GM11168 (cell line): ENCODE measurements around the gene ASXL3.

Experiments used
- in situ Hi-C: fragments of 300-500 bp; cut with MboI; formaldehyde crosslinking; loops from one replicate; pipeline ENCODE4 v1.12.0; 2022; ENCODE audit warnings: low sequenced_read_pairs; ENCODE audit not compliant: unreplicated experiment

ASXL3 gene

DNA sequence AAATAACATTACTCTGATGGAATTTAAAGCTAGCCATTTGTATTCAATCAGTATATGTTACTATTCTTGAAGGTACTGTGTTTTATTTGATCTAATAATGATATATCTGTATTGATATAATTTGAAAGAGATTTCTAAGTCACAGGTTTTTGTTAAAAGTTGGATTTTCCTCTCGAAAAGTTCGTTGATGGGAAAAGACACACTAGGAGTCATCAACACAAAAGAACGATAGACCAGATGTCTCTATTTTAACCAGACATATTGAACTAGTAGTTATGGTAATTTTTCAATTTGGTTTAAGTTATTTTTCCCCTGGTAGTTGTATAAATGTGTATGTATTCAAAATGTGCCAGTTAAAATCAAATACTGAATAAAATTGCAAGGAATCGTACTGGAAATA lies 2.5 kb downstream of the ASXL3 start:
- in situ Hi-C loops: no loop called here

DNA sequence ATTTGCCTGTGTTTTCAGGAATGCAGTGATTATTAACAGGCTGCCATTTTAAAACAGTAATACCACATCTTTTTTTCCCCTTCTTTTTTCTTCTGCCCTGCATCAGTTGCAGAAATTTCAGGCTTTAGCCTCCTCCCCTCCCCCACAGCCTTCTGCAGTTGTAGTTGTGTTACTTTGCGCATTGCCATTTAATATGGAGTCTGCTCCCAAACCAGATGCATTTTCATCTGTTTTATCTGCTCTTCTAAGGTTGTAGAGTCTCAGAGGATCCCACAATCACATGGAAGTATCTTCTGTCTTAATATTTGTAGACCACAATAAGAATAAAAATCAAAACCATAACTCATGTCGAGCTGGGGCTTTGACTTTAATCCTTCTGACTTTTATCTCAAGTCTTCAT lies 3.8 kb downstream of the ASXL3 start:
- in situ Hi-C loops: no loop called here

DNA sequence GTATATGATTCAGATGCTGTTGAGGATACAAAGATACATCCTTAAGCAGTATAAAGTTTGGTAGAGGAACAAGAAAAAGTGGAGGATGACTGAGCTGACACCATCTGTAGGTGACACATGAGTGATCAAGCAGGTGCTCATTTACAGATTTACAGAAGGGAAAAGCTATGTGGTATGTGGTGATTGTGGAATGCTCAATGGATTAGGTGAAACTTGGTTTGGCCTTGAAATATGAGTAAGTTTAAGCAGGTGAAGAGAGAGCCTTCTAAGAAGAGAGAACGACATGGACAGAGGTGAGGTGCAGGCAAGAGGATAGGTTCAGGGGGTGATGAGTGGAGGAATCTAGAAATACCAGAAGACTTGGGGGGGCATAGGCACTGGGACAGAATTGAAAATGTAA lies 5.9 kb downstream of the ASXL3 start:
- in situ Hi-C loops: no loop called here

DNA sequence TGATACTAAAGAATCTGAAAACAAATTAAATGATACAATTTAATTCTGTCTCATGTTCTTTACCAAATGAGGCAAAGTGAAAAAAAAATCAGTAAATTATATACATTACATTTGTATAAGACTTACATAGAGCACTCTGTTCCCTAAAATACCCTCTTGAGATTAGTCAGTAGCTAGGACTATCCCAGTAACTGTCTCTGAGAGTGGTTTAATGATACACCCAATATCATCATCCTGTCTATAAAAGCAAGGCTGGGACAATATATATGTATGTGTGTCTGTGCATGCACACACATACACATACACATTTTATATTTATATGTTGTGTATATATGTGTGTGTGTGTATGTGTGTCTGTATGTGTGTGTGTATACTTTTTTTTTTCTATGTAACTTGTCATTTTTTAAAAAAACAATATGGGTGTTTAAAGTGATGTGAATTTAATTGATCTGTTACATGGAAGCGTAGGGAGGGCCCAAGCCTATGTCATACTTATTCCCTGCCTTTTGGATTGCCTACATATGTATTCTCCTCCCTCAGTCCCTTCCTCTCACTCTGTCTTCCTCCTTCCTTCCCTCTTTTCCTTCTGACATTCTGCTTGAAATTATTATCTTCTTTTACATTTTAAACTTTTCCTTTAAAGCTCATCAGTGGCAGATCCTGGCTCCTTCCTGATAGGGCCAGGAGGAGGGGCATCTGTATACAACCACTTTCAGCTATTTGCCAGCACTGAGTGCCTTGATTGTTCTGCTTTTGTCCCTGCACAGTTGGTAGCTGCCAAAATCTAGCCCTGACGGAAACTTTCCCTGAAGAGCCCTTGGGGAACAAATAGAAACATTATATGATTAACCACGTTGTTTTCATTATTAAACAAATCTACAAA lies 6.8 kb downstream of the ASXL3 start:
- in situ Hi-C loops: no loop called here

DNA sequence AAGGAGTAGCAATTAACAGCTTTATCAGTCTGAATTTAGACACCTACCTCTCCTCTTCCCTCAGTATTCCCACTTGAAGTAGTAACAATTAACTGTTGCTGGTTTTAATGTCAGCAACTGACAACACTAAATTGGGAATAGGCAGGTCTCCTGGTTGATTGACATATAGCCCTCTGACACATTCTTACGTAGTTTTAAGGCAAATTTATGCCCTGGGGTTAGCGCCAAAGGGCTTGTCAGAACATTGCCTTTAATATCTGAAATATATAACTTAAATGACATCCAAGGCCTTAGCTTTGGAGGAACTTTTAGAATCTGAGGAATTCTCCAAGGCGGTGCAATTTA lies 7.4 kb downstream of the ASXL3 start:
- in situ Hi-C loops: no loop called here

DNA sequence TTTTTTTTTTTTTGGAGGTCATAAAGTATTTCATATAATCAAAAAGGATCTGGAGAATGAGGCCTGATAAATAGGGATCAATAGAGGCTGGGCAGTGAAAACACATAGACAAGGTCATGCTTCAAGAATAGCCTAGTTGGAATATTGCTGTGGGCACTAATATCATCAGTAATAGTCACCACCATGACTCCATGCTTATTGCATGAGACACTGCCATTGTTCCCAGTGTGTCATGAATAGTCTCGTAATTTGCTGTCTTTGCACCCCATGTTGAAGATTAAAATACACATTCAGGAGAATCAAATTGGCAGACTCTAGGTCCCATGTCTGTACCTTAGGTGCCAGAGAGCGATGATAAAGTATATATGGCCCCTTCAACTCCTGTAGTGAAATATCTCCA lies 10.3 kb downstream of the ASXL3 start:
- in situ Hi-C loops: no loop called here

DNA sequence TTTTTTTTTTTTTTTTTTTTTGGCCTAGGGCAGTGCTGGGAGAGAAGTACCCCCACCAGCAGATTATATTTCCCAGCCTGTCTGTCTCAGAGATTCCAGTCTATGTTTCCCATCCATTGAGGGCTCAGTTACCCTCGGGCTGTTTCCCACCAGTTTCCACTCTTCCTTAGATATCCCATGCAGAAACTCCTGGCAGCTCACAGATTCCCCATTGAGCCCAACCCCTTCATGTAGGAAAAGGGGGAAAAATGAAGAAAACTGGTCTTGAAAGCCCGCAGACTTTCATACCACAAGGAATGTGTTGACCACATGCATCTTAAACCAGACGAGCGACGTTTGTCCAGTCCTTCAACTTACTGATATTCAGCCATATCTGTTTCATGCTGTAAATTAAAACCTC lies 15.2 kb downstream of the ASXL3 start:
- in situ Hi-C loops: no loop called here

DNA sequence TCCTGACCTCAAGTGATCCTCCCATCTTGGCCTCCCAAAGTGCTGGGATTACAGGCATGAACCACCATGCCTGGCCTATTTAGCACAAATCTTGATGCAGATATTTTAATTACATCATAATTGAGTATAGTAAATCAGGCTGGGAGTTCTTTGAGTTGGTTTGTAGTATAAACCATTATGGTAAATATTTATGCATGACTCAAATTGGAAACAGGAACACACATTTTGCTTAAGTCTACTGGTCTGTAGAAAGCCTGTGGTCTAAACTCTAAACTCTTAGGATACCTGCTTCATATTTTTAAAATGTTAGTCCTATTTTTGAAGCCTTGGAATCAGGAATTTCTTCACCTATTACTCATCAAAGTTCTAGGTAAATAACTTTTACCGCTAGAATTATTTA lies 16.8 kb downstream of the ASXL3 start:
- in situ Hi-C loops: no loop called here

DNA sequence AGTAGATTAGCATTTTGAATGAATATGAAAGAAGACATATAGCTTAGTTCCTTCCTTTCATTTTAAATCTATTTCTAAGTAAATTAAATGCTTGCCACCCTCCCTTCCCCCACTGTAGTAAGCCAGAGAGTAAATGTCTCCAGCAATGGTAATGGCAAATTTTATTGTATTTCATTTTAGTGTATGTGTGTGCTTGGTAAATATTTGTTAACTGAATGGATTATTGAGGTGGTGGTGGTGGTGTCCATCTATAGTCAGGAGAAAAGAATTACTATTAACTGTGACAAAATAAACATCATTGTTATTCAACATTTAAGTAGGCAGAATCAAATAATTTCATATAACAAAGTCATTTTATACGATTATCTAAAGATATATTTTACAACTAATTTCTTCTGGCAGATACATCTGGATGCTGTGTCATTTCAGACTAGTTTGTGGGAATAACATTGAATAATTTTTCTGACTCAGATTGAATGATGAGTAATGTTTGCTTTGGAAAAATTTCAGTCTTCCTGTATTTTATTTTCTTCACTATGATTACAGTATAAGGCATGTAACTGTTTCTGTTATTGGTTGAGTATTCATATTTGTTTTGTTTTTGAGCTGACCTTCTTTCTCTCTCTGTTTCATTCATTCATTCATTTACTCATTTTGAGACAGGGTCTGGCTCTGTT lies 18.3 kb downstream of the ASXL3 start:
- in situ Hi-C loops: no loop called here

DNA sequence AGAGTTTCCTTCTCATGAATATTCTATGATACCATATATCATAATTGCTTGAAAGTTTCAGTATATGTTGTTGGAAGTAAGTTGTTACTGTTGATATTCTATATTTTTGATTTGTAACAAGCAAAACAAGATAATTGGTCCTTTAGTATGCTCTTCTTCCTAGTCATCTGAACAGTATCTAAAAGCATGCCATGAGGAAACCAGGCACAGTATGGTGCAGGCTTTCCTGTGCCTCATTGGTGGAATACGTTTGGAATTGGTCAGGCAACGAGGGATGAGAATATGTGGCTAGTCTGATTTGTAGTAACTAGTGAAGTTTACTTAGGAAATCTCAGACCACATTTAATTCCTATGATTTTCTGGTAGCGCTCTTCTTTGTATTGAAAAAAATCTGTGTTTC lies 22.8 kb downstream of the ASXL3 start:
- in situ Hi-C loops: no loop called here

DNA sequence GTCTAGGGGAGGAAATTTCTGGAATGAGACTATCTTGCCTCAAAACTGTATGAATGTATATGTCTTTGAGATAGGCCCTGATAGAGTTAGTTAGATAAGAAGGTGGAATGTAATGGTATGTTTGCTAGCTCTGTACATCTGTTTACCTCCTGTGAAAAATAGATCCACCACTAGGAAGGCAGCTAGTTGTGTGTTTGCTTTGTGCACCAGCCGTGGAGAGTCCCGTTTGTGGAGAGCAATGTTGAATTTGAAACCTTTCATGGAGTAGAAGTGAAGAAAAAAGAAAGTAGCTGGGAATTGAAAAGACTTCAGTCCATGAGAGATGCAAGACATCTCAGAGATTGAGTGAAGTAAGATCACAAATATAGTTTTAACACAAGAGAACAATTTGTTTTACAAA lies 25.4 kb downstream of the ASXL3 start:
- in situ Hi-C loops: no loop called here

DNA sequence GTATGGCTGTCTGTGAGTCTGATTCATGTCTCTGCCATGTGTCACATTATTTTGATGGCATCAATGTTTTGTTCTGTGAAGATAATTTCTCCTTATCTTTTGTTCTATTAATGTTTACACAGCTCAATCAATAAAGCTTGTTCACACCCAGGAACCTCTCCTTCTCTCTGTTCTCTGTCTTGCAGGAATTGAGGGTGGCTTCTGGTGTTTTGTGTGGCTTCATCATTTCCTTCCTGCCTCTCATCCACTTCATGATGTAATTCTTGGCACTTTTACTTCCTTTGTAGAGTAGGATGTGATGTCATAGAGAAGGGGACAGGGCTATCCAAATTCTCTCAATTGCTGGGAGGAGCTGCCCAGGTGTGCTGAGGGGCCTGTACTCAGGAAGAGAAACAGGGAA lies 27.2 kb downstream of the ASXL3 start:
- in situ Hi-C loops: no loop called here

DNA sequence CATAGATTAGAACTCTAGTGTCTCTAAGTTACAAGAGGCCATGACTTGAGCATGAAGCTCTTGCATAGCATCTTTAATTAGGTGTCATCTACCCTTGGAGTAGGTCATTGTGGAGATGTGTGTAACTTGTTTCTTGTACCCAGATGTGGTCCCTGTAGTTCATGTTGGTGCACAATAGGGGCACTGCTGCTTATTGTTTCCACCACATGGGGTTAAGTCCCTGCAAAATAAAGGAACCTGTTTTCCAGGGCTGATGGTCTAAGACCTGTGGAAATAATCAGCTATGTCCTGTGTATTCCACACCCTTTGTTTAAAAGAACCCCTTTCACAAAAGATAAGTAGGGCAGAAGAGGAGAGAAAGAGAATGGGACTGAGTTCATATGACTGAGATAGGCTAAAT lies 28.6 kb downstream of the ASXL3 start:
- in situ Hi-C loops: no loop called here

DNA sequence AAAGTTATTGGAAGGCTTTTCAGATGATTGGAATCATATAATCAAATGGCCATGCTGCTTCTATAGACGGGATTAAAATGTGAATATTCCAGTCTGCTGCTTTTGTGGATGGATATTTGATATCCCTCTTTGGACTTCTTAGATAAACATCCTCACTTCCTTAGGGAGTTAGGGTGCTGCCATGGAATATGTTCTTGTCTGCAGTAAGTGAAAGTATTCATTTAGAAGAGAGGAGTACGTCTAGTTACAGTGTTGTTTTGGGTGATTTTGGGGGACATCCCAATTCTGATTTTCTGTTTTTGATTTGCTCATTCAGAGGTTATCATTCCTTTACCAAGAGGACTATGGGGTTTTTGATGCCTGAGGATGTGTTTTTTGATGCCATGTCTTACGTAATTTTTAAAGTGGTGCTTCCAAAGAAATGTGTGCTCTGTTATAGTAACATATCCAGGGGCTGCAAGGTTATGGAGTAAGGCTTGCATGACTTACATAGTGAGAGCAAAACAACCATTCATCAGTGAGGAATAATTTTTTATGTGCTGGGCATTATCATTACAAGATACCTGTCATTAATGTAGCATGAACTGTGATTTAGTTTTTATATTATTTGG lies 33.6 kb downstream of the ASXL3 start:
- in situ Hi-C loops: no loop called here

DNA sequence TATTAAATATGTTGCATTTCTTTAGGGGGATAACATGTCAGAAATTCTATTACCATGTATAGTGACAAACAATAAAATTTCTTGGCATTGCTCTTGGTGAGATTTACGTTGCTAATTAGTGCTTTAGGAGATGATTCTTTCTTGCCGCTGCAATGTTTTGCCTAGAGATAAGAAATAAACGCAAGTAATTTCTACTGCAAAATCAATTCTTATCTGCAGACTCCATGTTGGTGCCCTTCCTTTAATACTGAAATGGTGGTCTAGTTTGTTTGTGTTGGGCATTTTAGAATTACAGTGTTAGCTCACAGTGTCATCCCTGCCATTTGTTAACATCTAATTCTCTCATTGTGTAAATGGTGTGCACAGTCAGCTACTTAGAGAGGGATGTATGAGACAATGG lies 34.6 kb downstream of the ASXL3 start:
- in situ Hi-C loops: no loop called here

DNA sequence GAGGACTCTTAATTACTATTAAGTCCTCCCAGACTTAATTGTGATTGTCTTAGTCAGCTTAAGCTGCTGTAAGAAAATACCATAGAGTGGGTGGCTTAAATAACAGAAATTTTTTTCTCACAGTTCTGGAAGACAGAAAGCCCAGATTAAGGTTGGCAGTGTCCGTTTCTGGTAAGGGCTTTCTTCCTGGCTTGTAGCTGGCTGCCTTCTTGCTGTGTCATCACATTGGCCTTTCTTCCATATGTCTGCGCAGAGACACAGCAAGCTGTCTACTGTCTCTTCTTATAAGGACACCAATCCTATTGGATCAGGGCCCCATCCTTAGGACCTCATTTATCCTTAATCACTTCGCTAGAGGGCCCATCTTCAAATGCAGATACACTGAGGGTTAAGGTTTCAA lies 38.5 kb downstream of the ASXL3 start:
- in situ Hi-C loops: no loop called here

DNA sequence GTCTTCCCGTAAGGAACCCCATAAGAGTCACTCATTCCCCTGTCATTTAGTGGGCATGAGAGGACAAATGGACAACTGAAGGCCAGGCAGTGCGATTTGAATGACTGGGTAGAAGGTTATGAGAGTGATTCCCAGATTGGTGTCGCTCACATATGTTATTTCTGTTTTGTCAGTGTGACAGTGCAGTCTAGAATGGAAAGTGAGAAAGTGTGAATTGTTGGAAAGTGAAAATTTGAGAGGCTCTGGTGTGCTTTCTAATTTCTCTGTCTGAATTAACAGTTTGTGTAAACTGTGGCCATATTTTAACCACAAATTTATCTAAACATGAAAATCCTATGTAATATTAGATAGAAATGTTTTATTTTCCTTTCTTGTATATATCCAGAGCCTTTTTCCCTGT lies 49.1 kb downstream of the ASXL3 start:
- in situ Hi-C loops: no loop called here

DNA sequence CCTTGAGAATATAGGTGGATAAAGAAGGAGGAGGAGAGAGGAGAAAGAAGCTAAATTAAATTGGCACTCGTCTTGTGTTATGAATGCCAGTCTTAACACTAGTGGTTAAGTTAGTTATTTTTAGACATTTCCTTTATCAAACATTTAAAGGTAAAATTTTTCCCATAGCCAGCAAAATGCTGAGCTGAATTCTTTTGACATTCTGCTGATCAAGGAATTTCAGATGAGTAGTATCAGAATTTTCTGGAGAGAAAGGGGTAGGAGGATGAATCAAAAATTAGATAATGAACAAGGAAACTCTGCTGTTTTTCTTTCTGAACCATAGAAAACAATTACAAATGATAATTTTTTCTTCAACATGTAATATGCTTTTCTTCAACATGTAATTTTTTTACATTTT lies 52.5 kb downstream of the ASXL3 start:
- in situ Hi-C loops: no loop called here

DNA sequence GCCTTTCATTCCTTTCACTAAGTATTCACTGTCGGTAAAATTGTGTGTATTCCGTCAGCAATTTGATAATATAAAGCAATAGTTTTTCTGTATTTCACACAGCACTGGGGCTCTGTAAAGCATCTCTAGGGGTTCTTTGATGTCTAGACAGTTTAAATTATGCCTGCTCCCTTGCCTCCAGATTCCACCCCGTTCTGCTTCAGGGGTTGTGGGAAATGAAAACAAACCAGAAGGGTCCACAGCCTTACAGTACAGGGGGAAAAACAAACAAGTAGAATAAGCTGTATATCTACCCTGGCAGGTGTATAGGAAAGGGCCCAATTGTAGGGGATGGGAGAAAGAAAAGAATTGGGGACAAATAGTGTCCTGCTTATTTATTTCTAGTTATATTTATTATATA lies 63.1 kb downstream of the ASXL3 start:
- in situ Hi-C loops: no loop called here

DNA sequence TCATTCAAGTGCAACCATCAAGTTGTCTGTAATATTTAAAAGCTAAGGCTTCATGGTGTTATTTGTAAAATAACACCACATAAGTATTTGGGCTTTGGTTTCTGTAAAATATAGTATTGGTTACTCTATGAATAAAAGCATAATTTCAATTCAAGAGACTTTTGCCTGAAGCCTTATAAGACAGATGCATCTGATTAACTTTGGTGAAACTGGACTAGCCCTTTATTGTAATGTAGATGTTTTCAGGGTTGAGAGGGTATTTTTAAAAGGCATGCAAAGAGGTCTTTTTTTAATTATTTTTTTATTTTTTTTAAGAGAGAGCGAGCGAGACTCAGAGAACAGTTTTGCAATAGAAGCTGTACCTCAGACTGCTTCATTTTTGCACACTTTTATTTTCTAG lies 66.5 kb downstream of the ASXL3 start:
- in situ Hi-C loops: no loop called here

DNA sequence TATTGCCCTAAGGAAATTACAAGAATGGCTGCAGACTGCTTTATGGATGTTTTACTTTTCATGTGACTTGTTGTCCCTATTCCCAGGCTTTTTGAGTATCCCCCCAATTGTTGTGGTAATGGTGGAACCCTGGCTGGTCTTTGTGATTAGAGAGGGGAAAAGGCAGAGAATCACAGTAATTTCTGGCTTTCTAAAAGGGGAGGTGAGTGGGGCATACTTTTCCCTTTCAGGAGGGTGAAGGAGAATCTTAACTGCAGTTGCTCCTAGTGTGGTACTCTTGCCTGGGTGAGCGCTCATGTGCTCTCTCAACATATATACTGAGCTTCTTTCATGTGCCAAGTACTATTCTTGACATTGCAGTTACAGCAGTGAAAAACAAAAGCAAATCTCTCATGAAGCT lies 69.3 kb downstream of the ASXL3 start:
- in situ Hi-C loops: no loop called here

DNA sequence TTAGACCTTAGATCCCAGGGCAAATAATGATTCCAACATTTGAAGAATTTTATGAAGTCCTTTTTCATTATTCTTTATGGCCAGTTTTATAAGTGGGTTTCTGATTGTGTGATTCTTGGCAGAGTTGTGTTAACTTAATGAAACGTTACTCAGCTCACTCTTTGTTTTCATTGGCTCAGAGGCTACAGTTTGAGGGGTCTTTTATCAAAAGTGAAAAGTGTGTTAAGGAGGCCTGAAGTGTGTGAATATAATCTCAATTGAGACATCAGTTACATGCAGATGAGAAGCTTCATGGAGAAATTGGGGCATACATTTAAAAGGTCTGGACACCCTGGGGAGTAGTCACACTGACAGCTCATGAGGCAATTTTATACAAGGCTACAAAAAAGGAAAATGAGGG lies 74.6 kb downstream of the ASXL3 start:
- in situ Hi-C loops: no loop called here
